Astrocyte (in vitro differentiated cells and primary cell): Measurements from ENCODE around the gene NCLN.

Experiments
- EZH2 ChIP-seq: IDR thresholded peaks from 2 replicates; pipeline ENCODE4 v1.6.1; 2012; ENCODE audit warnings: mild to moderate bottlenecking, low read length, inconsistent platforms; ENCODE audit not compliant: insufficient read depth
- TF ChIP-seq, protein P1 (sequence below): IDR thresholded peaks from 2 replicates; pipeline ENCODE4 v1.5.1; 2011; ENCODE audit warnings: low read depth, mild to moderate bottlenecking, inconsistent platforms, low read length, moderate library complexity; ENCODE audit not compliant: insufficient read depth

DNA sequence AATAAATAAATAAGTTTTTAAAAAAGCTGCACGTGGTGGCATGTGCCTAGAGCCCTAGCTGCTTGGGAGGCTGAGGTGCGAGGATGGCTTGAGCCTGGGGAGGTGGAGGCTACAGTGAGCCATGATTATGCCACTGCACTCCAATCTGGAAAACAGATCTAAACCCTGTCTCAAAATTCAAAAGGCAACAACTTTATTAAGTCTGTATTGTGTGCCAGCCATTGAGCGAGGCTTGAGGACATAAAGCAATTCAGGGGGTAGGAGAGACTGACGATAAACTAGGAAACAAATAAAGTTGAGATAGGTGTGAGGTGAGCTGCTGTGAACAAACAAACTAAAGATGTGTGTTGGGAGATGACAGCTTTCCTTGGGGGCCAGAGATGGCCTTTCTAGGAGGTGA, 47.4 kb downstream of the NCLN start:
- TF ChIP-seq, protein P1, sequence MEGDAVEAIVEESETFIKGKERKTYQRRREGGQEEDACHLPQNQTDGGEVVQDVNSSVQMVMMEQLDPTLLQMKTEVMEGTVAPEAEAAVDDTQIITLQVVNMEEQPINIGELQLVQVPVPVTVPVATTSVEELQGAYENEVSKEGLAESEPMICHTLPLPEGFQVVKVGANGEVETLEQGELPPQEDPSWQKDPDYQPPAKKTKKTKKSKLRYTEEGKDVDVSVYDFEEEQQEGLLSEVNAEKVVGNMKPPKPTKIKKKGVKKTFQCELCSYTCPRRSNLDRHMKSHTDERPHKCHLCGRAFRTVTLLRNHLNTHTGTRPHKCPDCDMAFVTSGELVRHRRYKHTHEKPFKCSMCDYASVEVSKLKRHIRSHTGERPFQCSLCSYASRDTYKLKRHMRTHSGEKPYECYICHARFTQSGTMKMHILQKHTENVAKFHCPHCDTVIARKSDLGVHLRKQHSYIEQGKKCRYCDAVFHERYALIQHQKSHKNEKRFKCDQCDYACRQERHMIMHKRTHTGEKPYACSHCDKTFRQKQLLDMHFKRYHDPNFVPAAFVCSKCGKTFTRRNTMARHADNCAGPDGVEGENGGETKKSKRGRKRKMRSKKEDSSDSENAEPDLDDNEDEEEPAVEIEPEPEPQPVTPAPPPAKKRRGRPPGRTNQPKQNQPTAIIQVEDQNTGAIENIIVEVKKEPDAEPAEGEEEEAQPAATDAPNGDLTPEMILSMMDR, result no peak
- no peak for TF ChIP-seq EZH2
